Measurements from ENCODE around the gene REST. TPM values are rescaled to one million over a fixed set of nuclear protein-coding genes. Genes with fewer than 3 reads are reported as not detected.

Gene REST
- total RNA-seq, 1 donor from 2014 or later: 24.0 TPM

Other genes with a start within 250 kb of the REST start
- 23.7 TPM for gene HOPX, start 226.6 kb upstream of the REST start, total RNA-seq
- 1.6 TPM for gene SPINK2, start 86.2 kb upstream of the REST start, total RNA-seq
- gene NOA1, start 69.7 kb downstream of the REST start, total RNA-seq: 11.5 TPM
- 71.6 TPM for gene POLR2B, start 71.0 kb downstream of the REST start, total RNA-seq
- 769 TPM for gene IGFBP7, start 202.5 kb downstream of the REST start, total RNA-seq